HEK293 (cell line): ENCODE data around the gene USO1.

ENCODE experiments used
- CTCF ChIA-PET: fragments of 350-600 bp; formaldehyde crosslinking; extraction: SDS; loops from one replicate; lab custom pipeline; 2021; ENCODE audit warnings: antibody characterized with exemption; lab: Yijun Ruan, JAX
- POLR2A ChIA-PET: fragments of 300-600 bp; formaldehyde crosslinking; extraction: SDS; loops from one replicate; lab custom pipeline; 2020; ENCODE audit warnings: antibody characterized with exemption, inconsistent platforms; lab: Yijun Ruan, JAX
- H3K27ac ChIP-seq: fragments of 200-500 bp; sonication (Bioruptor generic); 2 replicates; pipeline ENCODE4 v1.5.1; 2014; ENCODE audit warnings: low read depth, low read length, control low read depth, inconsistent platforms; ENCODE audit errors: extremely low read depth
- H3K36me3 ChIP-seq, 2 experiments: fragments of 200-500 bp in 1 of 2; sonication (Bioruptor generic) in 1 of 2; 1 replicate in 1 of 2; 2 replicates in 1 of 2; pipeline ENCODE4 v1.5.1; 2014 to 2017; ENCODE audit warnings: inconsistent platforms in 2 of 2, low read length in 2 of 2; ENCODE audit not compliant: control insufficient read depth in 2 of 2, insufficient read depth in 1 of 2
- H3K4me1 ChIP-seq: fragments of 200-500 bp; sonication (Bioruptor generic); 2 replicates; pipeline ENCODE4 v1.5.1; 2014; ENCODE audit warnings: mild to moderate bottlenecking, low read length, inconsistent platforms; ENCODE audit not compliant: control insufficient read depth, insufficient read depth
- H3K4me3 ChIP-seq: 2 replicates; pipeline ENCODE4 v1.5.1; 2011; ENCODE audit warnings: low read depth, mild to moderate bottlenecking, control low read depth, low read length, moderate library complexity
- H3K9me3 ChIP-seq: fragments of 200-500 bp; sonication (Bioruptor generic); 2 replicates; pipeline ENCODE4 v1.5.1; 2014; ENCODE audit warnings: low read depth, low read length, inconsistent platforms; ENCODE audit not compliant: control insufficient read depth, insufficient read depth
- BCL11B ChIP-seq: fragments of 450-650 bp; formaldehyde crosslinking; IDR thresholded peaks from 2 replicates; pipeline ENCODE4 v1.5.1; 2016; ENCODE audit warnings: low read depth, missing biosample characterization, missing genetic modification characterization
- CTCF ChIP-seq: fragments of 450-650 bp; formaldehyde crosslinking; IDR thresholded peaks from 2 replicates; pipeline ENCODE4 v1.5.1; 2016; ENCODE audit warnings: missing biosample characterization, missing genetic modification characterization
- GFI1B ChIP-seq: fragments of 450-650 bp; formaldehyde crosslinking; IDR thresholded peaks from 2 replicates; pipeline ENCODE4 v1.5.1; 2016; ENCODE audit warnings: missing biosample characterization, missing genetic modification characterization
- GLI2 ChIP-seq: fragments of 450-650 bp; formaldehyde crosslinking; IDR thresholded peaks from 2 replicates; pipeline ENCODE4; 2017; ENCODE audit warnings: missing biosample characterization, missing genetic modification characterization, low read depth, borderline replicate concordance
- IKZF3 ChIP-seq: fragments of 450-650 bp; IDR thresholded peaks from 2 replicates; pipeline ENCODE4 v1.5.0; 2018; ENCODE audit warnings: missing biosample characterization, mild to moderate bottlenecking, missing genetic modification characterization, moderate library complexity
- KLF8 ChIP-seq: fragments of 450-650 bp; formaldehyde crosslinking; IDR thresholded peaks from 2 replicates; pipeline ENCODE4 v1.5.1; 2016; ENCODE audit warnings: missing biosample characterization, missing genetic modification characterization
- TRIM28 ChIP-seq: IDR thresholded peaks from 2 replicates; pipeline ENCODE4 v1.6.1; 2011; ENCODE audit warnings: low read length, control low read depth, borderline replicate concordance
- ZBTB49 ChIP-seq: fragments of 450-650 bp; formaldehyde crosslinking; IDR thresholded peaks from 2 replicates; pipeline ENCODE4 v1.5.1; 2016; ENCODE audit warnings: missing biosample characterization, missing genetic modification characterization, low read depth
- ZBTB6 ChIP-seq: fragments of 450-650 bp; formaldehyde crosslinking; IDR thresholded peaks from 2 replicates; pipeline ENCODE4 v1.5.1; 2017; ENCODE audit warnings: missing biosample characterization, missing genetic modification characterization
- ZFP3 ChIP-seq: fragments of 450-650 bp; formaldehyde crosslinking; IDR thresholded peaks from 2 replicates; pipeline ENCODE4 v1.5.1; 2016; ENCODE audit warnings: low read depth, missing biosample characterization, missing genetic modification characterization
- ZNF132 ChIP-seq: fragments of 450-650 bp; formaldehyde crosslinking; IDR thresholded peaks from 2 replicates; pipeline ENCODE4 v1.5.1; 2017; ENCODE audit warnings: missing biosample characterization, missing genetic modification characterization, borderline replicate concordance
- ZNF214 ChIP-seq: fragments of 450-650 bp; formaldehyde crosslinking; IDR thresholded peaks from 2 replicates; pipeline ENCODE4 v1.5.1; 2017; ENCODE audit warnings: missing biosample characterization, mild to moderate bottlenecking, missing genetic modification characterization, borderline replicate concordance
- ZNF48 ChIP-seq: fragments of 450-650 bp; formaldehyde crosslinking; IDR thresholded peaks from 2 replicates; pipeline ENCODE4 v1.5.1; 2016; ENCODE audit warnings: missing biosample characterization, missing genetic modification characterization
- ZNF510 ChIP-seq: fragments of 450-650 bp; formaldehyde crosslinking; IDR thresholded peaks from 2 replicates; pipeline ENCODE4 v1.5.1; 2018; ENCODE audit warnings: mild to moderate bottlenecking, missing genetic modification characterization, missing biosample characterization; ENCODE audit not compliant: insufficient replicate concordance
- ZNF514 ChIP-seq: fragments of 450-650 bp; formaldehyde crosslinking; IDR thresholded peaks from 2 replicates; pipeline ENCODE4 v1.5.1; 2016; ENCODE audit warnings: missing biosample characterization, missing genetic modification characterization
- ZNF544 ChIP-seq: fragments of 450-650 bp; formaldehyde crosslinking; IDR thresholded peaks from 2 replicates; pipeline ENCODE4 v1.5.0; 2017; ENCODE audit warnings: missing biosample characterization, missing genetic modification characterization
- ZNF560 ChIP-seq: fragments of 450-650 bp; formaldehyde crosslinking; IDR thresholded peaks from 2 replicates; pipeline ENCODE4 v1.5.1; 2017; ENCODE audit warnings: missing biosample characterization, missing genetic modification characterization, borderline replicate concordance
- ZNF580 ChIP-seq: fragments of 450-650 bp; formaldehyde crosslinking; IDR thresholded peaks from 2 replicates; pipeline ENCODE4 v1.5.1; 2016; ENCODE audit warnings: missing biosample characterization, missing genetic modification characterization
- ZNF600 ChIP-seq: fragments of 450-650 bp; formaldehyde crosslinking; IDR thresholded peaks from 2 replicates; pipeline ENCODE4 v1.5.1; 2016; ENCODE audit warnings: missing biosample characterization, missing genetic modification characterization
- ZNF626 ChIP-seq: fragments of 450-650 bp; sonication (Bioruptor Pico); formaldehyde crosslinking; IDR thresholded peaks from 2 replicates; pipeline ENCODE4 v1.5.1; 2018; ENCODE audit warnings: missing biosample characterization, missing genetic modification characterization, inconsistent platforms
- ZNF701 ChIP-seq: fragments of 450-650 bp; formaldehyde crosslinking; IDR thresholded peaks from 2 replicates; pipeline ENCODE4 v1.5.1; 2016; ENCODE audit warnings: missing biosample characterization, missing genetic modification characterization
- ZNF785 ChIP-seq: fragments of 450-650 bp; formaldehyde crosslinking; IDR thresholded peaks from 2 replicates; pipeline ENCODE4 v1.5.1; 2016; ENCODE audit warnings: missing biosample characterization, missing genetic modification characterization
- ZSCAN16 ChIP-seq: fragments of 450-650 bp; formaldehyde crosslinking; IDR thresholded peaks from 2 replicates; pipeline ENCODE4 v1.5.1; 2016; ENCODE audit warnings: missing biosample characterization, missing genetic modification characterization
- ZSCAN18 ChIP-seq: fragments of 450-650 bp; formaldehyde crosslinking; IDR thresholded peaks from 2 replicates; pipeline ENCODE4 v1.5.1; 2016; ENCODE audit warnings: missing biosample characterization, missing genetic modification characterization
- ZXDB ChIP-seq: fragments of 450-650 bp; formaldehyde crosslinking; IDR thresholded peaks from 2 replicates; pipeline ENCODE4 v1.5.1; 2016; ENCODE audit warnings: missing biosample characterization, missing genetic modification characterization

The USO1 gene

GRCh38 chr4:75821966-75822365, 97.6 kb downstream of the USO1 start:
- Histone ChIP-seq H3K36me3 (no peaks in the 10 kb centered on the region), H3K4me1 (no peaks in the 10 kb centered on the region), H3K27ac (no peak overlapping the region), H3K9me3 (no peaks in the 10 kb centered on the region), H3K4me3 (no peak overlapping the region)
- ChIA-PET POLR2A (no interaction called here), CTCF (no interaction called here)
- TF ChIP-seq ZNF701 (tag by site-specific recombination): no peak
- TF ChIP-seq ZNF132 (tag by site-specific recombination): no peak
- no peak for TF ChIP-seq ZNF580 (tag by site-specific recombination)
- TF ChIP-seq KLF8 (tag by site-specific recombination): no peak
- TF ChIP-seq GLI2 (tag by site-specific recombination): no peak

GRCh38 chr4:75822416-75822815, 98.0 kb downstream of the USO1 start:
- Histone ChIP-seq H3K4me3 (no peak overlapping the region), H3K27ac (no peak overlapping the region), H3K9me3 (no peaks in the 10 kb centered on the region), H3K36me3 (no peaks in the 10 kb centered on the region)
- CTCF ChIA-PET: no interaction called here
- POLR2A ChIA-PET: no interaction called here
- TF ChIP-seq ZNF544 (tag by site-specific recombination) (no peak), ZBTB6 (tag by site-specific recombination) (no peak), IKZF3 (tag by site-specific recombination) (no peak), ZFP3 (tag by site-specific recombination) (no peak), ZNF514 (no peak), ZNF214 (tag by site-specific recombination) (no peak), GFI1B (tag by site-specific recombination) (no peak), TRIM28 (no peak)
- TF ChIP-seq, all 188 proteins: peak for 0
- no peaks in the 10 kb centered on the region for H3K4me1 ChIP-seq

- no peaks in the 10 kb centered on the region for H3K4me1 ChIP-seq
- H3K4me3 ChIP-seq: no peak overlapping the region
- POLR2A ChIA-PET: no interaction called here
- H3K36me3 ChIP-seq: no peaks in the 10 kb centered on the region
- CTCF ChIA-PET: no interaction called here
- no peak overlapping the region for H3K27ac ChIP-seq
- H3K9me3 ChIP-seq: no peaks in the 10 kb centered on the region
- no peak for TF ChIP-seq ZNF785
- no peak for TF ChIP-seq ZXDB (tag by site-specific recombination)
- TF ChIP-seq ZNF600: no peak
- no peak for TF ChIP-seq ZNF48
- no peak for TF ChIP-seq ZNF626 (tag by site-specific recombination)
- TF ChIP-seq ZNF510 (tag by site-specific recombination): no peak
- no peak for TF ChIP-seq ZNF544 (tag by site-specific recombination)
- no peak for TF ChIP-seq ZBTB6 (tag by site-specific recombination)
- TF ChIP-seq BCL11B: no peak
- no peak for TF ChIP-seq ZSCAN18 (tag by site-specific recombination)
- no peak for TF ChIP-seq CTCF (tag by site-specific recombination)
- TF ChIP-seq ZSCAN16: no peak
- no peak for TF ChIP-seq ZBTB49
- no peak for TF ChIP-seq ZNF560
Measured at GRCh38 chr4:75823812-75824211, 99.4 kb downstream of the USO1 start.
